ENCODE measurements around the gene EIPR1.

The EIPR1 gene

GRCh38 chr2:3142210-3142609 lies 235.4 kb downstream of the EIPR1 start:
- FAIRE-seq (no peak), DNase-seq (ENCODE audit: insufficient read length, low spot score) (no peak)
- no peak for TF ChIP-seq POLR2A (IDR thresholded peaks at IDR 0.05; ENCODE audit: low read depth, low read length)

GRCh38 chr2:3141696-3142095 lies 235.9 kb downstream of the EIPR1 start:
- TF ChIP-seq POLR2A (IDR thresholded peaks at IDR 0.05; ENCODE audit: low read depth, low read length) = no peak
- DNase-seq (ENCODE audit: insufficient read length, low spot score) = no peak
- no peak for FAIRE-seq

- no peak for FAIRE-seq
- no peak for DNase-seq (ENCODE audit: insufficient read length, low spot score)
These were observed 237.7 kb downstream of the EIPR1 start for GRCh38 chr2:3139906-3140305.

More at GRCh38 chr2:3139906-3140305, 237.7 kb downstream of the EIPR1 start:
- no peak for TF ChIP-seq POLR2A (IDR thresholded peaks at IDR 0.05; ENCODE audit: low read depth, low read length)
